Inferior parietal cortex (tissue), 1 donor: Measurements from ENCODE around the gene DSCAML1.

Source experiments
- DNase-seq: peaks from one replicate; pipeline ENCODE4 v3.0.0-alpha.2; 2016; ENCODE audit errors: extremely low spot score

DSCAML1 gene

DNA sequence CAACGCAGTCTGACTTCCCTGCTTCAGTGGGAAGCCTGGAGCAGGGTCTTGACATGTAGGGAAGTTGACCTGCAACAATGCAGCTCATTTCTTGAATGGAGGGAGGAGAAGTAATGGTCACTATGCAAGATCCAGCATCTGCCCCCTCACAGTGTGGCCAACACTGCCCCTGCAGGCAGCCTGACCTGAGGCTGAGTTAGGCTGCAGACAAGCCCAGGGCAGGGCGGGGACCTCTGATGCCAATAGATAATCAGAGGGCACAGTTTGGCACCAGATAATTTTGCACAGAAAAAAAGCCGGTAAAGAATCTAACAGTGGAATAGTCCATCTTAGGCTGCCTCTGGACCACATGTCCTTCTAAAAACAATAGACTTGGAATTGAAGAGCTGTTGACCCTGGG is 182.3 kb downstream of the DSCAML1 start:
- DNase-seq, result no peak

GRCh38 chr11:117613521-117613920 is 183.5 kb downstream of the DSCAML1 start:
- no peak for DNase-seq

GRCh38 chr11:117612177-117612576 is 184.8 kb downstream of the DSCAML1 start:
- no peak for DNase-seq

DNA sequence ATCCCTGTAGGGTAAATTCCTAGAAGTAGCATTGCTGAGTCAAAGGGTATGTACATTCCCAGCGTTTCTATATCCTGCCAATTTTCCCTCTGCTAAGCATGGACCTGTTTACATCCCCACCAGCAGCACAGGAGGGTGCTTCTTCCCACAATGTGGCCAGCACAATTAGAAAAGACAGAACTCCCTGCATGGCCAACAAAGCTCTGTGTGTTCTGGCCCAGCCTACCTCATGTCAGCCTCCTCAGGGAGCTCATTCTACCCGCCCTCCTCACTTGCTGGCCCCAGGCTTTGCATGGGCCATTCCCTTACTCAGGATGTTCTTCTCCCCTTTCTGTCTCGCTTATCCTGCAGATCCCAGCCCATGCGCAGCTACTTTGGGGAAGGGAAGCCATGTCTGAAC is 186.1 kb downstream of the DSCAML1 start:
- DNase-seq, result no peak

- no peak for DNase-seq
These were observed 187.0 kb downstream of the DSCAML1 start for GRCh38 chr11:117610045-117610444.

GRCh38 chr11:117607449-117607848 is 189.6 kb downstream of the DSCAML1 start:
- DNase-seq, result no peak

DNA sequence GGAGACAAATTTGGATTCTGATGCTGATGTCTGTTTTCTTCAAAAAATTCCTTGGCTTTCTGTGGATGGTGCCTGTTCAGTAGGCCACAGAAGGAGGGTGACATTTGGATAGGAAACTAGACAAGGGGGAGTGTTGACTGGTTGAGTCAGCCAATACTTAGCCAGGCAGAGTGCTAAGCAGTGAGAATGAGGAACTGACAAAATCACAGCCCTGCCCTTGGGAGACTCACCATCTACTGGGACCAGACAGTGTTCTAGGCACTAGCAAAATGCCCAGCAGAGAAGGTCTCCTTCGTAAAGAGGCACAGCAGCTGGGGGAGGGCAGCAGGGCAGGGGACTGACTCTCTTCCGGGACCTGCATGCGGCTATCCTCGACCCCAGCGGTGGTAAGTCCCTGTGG is 190.2 kb downstream of the DSCAML1 start:
- DNase-seq, result no peak

- no peak for DNase-seq
These were observed 190.8 kb downstream of the DSCAML1 start for GRCh38 chr11:117606211-117606610.

DNA sequence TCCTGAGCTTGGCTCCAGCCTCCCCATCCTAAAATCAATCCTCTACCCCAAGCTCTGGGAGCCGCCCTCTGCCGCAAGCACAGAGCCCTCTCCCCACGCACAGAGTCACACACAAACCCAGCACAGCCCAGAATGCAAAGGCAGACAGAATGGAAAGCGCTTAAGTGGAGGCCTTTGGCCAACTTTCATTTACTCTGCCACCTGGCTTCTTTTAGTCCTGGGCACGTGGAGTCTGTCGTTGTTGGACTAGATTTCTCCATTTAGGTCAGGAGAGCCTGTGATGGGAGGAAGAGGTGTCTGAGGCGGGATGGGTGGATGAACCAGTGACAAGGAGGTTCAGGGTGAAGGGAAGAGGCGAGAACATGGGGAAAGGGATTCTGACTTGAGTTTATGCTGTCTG is 191.7 kb downstream of the DSCAML1 start:
- DNase-seq, result no peak

DNA sequence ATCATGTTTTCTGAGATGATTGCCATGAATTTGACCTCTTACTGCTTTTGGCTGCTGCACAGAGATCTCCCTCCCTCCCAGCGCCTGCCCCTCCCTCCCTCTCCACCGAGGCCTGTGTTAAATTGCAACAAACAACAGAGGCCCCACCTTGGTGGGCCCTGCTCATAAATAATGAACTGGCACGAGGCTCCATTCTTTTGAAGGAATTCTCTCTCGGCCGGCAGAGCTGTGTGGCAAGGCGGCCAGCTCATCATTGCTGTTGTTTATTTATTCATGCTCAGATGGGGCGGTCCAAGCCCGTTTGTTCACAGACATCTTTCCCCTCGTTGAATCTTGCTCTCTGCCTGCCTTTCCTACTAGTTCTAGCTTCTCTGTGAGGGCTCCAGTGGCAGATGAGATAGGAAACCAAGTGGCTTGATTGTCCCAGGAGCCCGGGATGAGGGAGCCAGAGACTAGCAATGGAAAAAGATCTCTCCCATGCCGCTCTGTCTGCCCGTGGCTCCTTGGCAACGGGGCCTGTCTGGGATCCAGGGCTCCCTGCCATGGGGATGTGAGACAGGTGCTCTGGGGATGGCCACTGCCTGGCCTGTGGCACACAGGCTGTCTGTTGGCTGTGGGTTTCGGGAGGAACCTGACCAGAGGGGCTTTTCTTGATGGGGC is 192.6 kb downstream of the DSCAML1 start:
- peak; percentile 59 for DNase-seq

GRCh38 chr11:117603932-117604331 is 193.1 kb downstream of the DSCAML1 start:
- DNase-seq, result no peak

DNA sequence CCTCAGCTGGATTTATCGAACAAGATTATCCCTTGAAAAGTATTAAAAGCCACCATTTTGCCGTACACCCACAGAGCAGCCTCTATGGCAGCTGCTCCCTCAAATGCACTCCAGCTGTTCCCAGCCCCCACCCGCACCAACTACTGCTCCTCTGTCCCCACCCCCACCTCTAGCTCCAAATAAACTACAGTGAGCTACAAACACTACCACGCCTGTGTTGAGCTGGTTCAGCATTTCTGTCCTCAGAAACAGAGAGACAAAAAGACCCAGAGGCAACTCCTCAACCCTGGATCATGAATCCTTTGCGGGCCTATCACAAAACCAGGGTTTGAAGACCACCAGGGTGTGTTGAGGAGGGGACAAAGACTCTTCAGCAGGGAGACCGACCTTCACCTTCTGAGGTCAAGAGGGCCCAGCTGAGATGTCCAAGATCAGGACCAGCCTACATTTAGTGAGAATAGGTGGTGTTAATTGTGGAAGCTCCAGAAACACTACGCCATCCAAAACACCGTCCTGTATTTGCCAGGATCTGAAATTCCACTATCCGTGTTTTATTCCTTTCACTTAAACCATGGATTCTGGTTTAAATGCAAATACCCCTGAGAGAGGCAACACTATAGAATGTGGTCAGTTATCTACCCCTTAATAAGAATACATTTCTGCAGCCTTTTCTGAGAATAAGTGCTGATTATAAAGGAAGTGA is 195.9 kb downstream of the DSCAML1 start:
- DNase-seq, result no peak

DNA sequence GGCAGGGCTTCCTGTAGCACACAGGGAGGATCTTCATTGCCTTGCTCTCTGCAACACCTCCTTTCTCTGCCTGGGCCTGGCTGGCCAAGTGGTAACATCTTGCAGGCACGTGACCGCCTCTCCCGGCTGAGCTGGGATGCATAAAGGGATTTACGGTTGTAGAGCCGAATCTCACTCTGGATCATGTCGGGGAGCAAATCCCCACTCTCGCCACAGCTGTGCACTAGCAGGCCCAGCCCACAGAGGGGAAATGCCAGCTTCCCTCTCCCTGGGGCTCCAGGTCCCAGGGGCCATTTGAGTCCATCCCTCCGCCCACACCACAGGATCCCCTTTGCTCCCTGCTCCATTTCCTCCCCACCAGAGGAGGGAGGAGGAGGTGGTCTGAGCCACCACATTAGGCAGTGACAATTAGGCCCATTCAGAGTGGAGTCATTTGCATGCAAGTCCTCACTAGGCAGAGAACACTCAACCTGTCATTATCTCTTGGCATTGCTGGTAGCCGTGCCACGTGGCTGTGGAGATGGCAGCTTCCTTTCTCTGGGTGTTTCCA is 196.7 kb downstream of the DSCAML1 start:
- peak; percentile 82 for DNase-seq

DNA sequence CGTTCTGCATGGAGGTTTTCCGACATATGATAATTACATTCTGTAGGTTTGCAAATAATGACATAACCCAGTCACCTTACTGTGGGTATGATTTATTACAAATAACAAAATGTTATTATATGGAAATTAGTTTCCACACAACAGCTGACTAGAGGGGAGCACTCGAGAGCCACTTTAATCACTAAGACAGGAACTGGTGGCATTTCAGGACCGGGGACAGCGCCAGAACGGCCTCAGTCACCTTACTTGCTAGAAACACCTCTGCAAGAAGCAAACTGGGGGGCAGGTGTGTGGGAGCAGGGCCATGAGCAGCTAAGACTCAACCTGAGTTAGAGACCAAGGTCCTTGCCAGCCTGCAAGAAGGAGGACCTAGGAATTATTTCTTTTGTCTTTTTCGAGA is 199.9 kb downstream of the DSCAML1 start:
- no peak for DNase-seq

DNA sequence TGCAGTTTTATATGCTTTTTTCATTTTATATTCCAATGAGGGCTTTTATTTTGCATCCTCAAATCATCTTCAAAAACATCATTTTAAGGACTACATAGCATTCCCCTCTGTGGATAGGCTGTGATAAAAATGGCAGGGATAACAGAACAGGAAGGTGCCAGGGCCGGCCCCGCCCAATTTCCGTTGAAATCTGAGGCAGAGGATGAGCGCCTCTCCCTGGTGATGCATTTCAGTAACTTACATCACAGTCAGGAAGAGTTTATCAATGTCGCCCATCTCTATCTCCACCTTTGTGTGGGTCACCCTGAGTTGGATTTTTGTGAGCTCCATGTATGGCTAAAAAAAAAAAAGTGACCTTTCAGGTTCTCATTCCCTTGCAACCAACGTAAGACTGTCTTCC is 201.6 kb downstream of the DSCAML1 start:
- no peak for DNase-seq

DNA sequence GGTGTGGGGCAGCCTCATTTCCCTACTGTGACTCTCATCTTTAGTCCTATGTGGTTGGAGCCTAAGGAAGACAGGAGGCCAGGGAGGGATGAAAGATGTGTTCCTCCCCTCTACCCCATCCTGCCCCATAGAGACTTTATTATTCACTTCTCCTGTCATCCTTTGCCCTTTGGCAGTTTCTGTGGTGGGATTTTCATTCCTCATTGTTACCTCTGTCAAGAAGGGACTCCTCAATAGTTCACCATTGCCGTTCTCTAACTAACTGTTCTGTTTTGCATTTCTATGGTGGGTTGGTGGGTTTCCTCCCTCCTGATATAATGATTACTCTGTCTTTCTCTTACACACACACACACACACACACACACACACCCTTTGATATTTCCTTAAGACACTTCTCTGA is 202.3 kb downstream of the DSCAML1 start:
- DNase-seq, result no peak

DNA sequence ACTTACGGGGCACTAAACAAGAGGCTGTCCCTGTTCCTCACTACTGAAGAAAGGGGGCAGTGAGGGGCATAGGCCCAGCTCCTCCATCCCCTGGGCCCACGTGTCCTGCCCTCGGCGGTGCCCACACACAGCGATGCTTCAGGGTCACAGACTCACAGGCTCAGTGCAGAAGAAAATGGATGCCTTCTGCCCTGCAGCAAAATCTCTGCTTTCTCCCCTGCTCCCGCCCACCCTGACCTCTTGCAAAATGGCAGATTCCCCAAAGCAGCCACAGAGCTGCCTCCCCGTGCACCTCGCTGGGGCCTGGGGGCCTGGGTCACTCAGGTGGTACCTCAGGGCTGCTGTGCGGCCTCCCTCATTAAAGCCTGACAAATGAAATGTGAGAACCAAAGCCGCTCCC is 204.0 kb downstream of the DSCAML1 start:
- DNase-seq, result no peak

DNA sequence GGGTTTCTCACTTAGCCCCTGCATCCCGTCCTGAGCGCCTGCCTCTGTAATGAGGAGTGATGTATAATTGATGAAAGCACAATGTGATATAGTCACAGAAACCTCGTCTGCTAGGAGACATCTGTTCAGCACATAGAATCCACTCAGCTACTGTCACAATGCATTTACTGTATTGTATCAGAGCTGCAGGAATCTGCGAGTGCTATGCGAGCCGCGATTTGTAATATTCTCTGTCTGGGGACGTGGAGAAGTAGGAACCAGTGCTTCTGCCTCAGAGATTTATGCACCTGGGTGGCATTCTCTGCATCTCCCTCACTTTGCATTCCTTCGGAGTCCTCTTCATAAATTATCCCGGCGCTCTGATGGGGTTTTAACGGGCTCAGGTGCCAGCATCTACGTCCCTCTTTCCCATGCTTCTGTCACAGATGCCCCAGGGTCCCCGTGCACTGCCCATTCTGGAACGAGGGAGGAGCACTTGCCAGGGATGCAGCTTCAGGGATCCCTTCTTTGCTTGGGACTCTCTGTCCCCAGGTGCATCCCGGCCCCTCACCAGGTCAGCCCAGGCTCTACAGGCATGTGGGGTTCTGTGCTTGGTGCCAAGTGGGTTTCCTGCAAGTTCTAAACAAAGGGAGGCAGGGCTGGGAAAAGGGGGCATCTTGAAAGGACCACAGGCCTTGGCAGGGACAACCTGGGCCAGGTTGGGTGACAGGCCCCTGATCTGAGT is 205.5 kb downstream of the DSCAML1 start:
- DNase-seq, result no peak

GRCh38 chr11:117589063-117589462 is 208.0 kb downstream of the DSCAML1 start:
- DNase-seq, result no peak

- DNase-seq, result no peak
These were observed 208.7 kb downstream of the DSCAML1 start for GRCh38 chr11:117588166-117588810.

- no peak for DNase-seq
These were observed 209.6 kb downstream of the DSCAML1 start for GRCh38 chr11:117587416-117587815.

- no peak for DNase-seq
These were observed 210.6 kb downstream of the DSCAML1 start for GRCh38 chr11:117586392-117586791.
